ENCODE results near the gene TMIE.

TMIE gene

GRCh38 chr3:46708401-46709156 is 7.4 kb downstream of the TMIE start:
- TF ChIP-seq, protein P1, sequence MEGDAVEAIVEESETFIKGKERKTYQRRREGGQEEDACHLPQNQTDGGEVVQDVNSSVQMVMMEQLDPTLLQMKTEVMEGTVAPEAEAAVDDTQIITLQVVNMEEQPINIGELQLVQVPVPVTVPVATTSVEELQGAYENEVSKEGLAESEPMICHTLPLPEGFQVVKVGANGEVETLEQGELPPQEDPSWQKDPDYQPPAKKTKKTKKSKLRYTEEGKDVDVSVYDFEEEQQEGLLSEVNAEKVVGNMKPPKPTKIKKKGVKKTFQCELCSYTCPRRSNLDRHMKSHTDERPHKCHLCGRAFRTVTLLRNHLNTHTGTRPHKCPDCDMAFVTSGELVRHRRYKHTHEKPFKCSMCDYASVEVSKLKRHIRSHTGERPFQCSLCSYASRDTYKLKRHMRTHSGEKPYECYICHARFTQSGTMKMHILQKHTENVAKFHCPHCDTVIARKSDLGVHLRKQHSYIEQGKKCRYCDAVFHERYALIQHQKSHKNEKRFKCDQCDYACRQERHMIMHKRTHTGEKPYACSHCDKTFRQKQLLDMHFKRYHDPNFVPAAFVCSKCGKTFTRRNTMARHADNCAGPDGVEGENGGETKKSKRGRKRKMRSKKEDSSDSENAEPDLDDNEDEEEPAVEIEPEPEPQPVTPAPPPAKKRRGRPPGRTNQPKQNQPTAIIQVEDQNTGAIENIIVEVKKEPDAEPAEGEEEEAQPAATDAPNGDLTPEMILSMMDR (IDR thresholded peaks at IDR 0.05; ENCODE audit: low read depth, low read length, missing control alignments), result no peak
- no peak for DNase-seq (ENCODE audit: extremely low read depth, low read depth)

DNA sequence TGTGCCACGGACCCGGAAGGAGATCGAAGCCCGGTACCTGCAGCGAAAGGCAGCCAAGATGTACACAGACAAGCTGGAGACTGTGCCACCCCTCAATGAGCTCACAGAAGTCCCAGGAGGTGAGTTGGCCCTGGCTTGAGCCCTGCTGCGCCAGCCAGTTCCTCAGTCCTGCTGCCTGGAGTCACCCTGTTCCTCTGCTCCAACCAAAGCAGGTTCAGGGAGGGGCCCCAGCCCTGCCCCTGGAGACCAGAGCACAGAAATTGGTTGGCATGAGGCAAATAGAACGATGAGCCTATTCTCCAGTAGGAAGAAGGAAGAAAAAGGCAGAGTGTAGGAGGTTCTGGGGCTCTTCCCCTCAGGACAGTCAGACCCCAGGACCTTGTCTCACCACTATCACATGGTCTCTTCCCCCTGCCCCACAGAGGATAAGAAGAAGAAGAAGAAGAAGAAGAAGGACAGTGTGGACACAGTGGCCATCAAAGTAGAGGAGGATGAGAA is 8.0 kb downstream of the TMIE start:
- H3K4me3 ChIP-seq (replicated peaks; ENCODE audit: low read depth, low read length), result no peak overlapping the region
- TF ChIP-seq, protein P1 (IDR thresholded peaks at IDR 0.05; ENCODE audit: low read depth, low read length, missing control alignments), result no peak
- no peak for DNase-seq (ENCODE audit: extremely low read depth, low read depth)

More at GRCh38 chr3:46708401-46709156, 7.4 kb downstream of the TMIE start:
- no peak overlapping the region for H3K4me3 ChIP-seq (replicated peaks; ENCODE audit: low read depth, low read length)

GRCh38 chr3:46709721-46710120 is 8.5 kb downstream of the TMIE start:
- TF ChIP-seq, protein P1 (IDR thresholded peaks at IDR 0.05; ENCODE audit: low read depth, low read length, missing control alignments), result no peak
- no peak overlapping the region for H3K4me3 ChIP-seq (replicated peaks; ENCODE audit: low read depth, low read length)
- DNase-seq (ENCODE audit: extremely low read depth, low read depth), result no peak

GRCh38 chr3:46710229-46710628 is 9.0 kb downstream of the TMIE start:
- no peak for DNase-seq (ENCODE audit: extremely low read depth, low read depth)
- TF ChIP-seq, protein P1 (IDR thresholded peaks at IDR 0.05; ENCODE audit: low read depth, low read length, missing control alignments), result no peak
- no peak overlapping the region for H3K4me3 ChIP-seq (replicated peaks; ENCODE audit: low read depth, low read length)

DNA sequence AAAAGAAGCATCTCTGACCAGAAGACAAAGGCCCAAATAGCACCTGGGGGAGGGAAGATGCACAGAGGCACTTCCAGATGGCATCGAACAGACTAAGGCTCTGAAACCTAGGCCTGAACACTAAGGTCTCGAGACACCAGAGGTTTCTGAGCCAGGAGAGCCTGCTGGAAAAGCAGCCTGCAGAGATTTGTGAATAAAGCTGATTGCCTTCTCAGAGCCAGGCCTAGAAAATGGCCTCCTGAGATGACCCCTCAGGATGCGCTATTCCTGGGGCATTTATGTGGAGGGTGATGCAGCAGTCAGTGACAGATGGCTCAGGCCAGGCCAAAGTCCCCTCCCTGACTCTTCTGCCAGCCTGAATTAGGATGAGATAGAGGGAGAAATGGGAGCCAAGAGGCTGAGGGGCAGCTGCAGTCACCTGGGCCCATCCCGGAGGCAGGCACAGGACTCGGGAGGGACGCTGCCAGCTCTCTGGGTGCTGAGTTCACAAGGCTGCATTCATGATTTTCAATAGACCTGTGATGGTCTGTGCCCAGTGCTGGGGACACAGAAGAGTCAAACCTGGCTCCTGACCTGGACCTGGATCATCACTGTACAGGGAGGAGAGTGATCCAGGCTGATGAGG is 9.6 kb downstream of the TMIE start:
- TF ChIP-seq, protein P1 (IDR thresholded peaks at IDR 0.05; ENCODE audit: low read depth, low read length, missing control alignments), result no peak

GRCh38 chr3:46711305-46711704 is 10.1 kb downstream of the TMIE start:
- DNase-seq (ENCODE audit: extremely low read depth, low read depth), result no peak
- TF ChIP-seq, protein P1 (IDR thresholded peaks at IDR 0.05; ENCODE audit: low read depth, low read length, missing control alignments), result no peak

More for the DNA sequence above, 9.6 kb downstream of the TMIE start:
- no peak for DNase-seq (ENCODE audit: extremely low read depth, low read depth)
- no peak overlapping the region for H3K4me3 ChIP-seq (replicated peaks; ENCODE audit: low read depth, low read length)

More at GRCh38 chr3:46711305-46711704, 10.1 kb downstream of the TMIE start:
- H3K4me3 ChIP-seq (replicated peaks; ENCODE audit: low read depth, low read length), result no peak overlapping the region

Data from HFF-Myc (cell line).